ENCODE results near the gene ARL6IP4.

Gene ARL6IP4

GRCh38 chr12:123021688-123022604 lies 41.5 kb downstream of the ARL6IP4 start:
- no peaks in the 10 kb centered on the region; the same call in 1 of the 2 replicates for H3K4me1 ChIP-seq (ENCODE audit: control insufficient read depth, insufficient read depth, low read length)
- no peaks in the 10 kb centered on the region for H3K36me3 ChIP-seq (ENCODE audit: control insufficient read depth, insufficient read depth, low read length)

GRCh38 chr12:123022846-123023245 lies 42.4 kb downstream of the ARL6IP4 start:
- Histone ChIP-seq H3K27ac (ENCODE audit: low read depth, low read length) (no peak overlapping the region), H3K4me1 (ENCODE audit: control insufficient read depth, insufficient read depth, low read length) (no peaks in the 10 kb centered on the region; the same call in 1 of the 2 replicates), H3K4me3 (ENCODE audit: low read depth, low read length) (no peak overlapping the region), H3K9ac (ENCODE audit: low read depth, low read length) (no peak overlapping the region), H3K27me3 (ENCODE audit: control insufficient read depth, insufficient read depth, low read length) (no peaks in the 10 kb centered on the region), H3K9me3 (ENCODE audit: control insufficient read depth, insufficient read depth, low read length) (no peaks in the 10 kb centered on the region), H3K36me3 (ENCODE audit: control insufficient read depth, insufficient read depth, low read length) (no peaks in the 10 kb centered on the region)

More at GRCh38 chr12:123021688-123022604, 41.5 kb downstream of the ARL6IP4 start:
- Histone ChIP-seq H3K27me3 (ENCODE audit: control insufficient read depth, insufficient read depth, low read length) (no peaks in the 10 kb centered on the region), H3K27ac (ENCODE audit: low read depth, low read length) (no peak overlapping the region), H3K9ac (ENCODE audit: low read depth, low read length) (no peak overlapping the region), H3K4me3 (ENCODE audit: low read depth, low read length) (no peak overlapping the region), H3K9me3 (ENCODE audit: control insufficient read depth, insufficient read depth, low read length) (no peaks in the 10 kb centered on the region)

- H3K9ac ChIP-seq (ENCODE audit: low read depth, low read length): no peak overlapping the region
- H3K27me3 ChIP-seq (ENCODE audit: control insufficient read depth, insufficient read depth, low read length): no peaks in the 10 kb centered on the region
- no peaks in the 10 kb centered on the region; the same call in 1 of the 2 replicates for H3K4me1 ChIP-seq (ENCODE audit: control insufficient read depth, insufficient read depth, low read length)
- no peak overlapping the region for H3K27ac ChIP-seq (ENCODE audit: low read depth, low read length)
- no peaks in the 10 kb centered on the region for H3K9me3 ChIP-seq (ENCODE audit: control insufficient read depth, insufficient read depth, low read length)
- no peaks in the 10 kb centered on the region for H3K36me3 ChIP-seq (ENCODE audit: control insufficient read depth, insufficient read depth, low read length)
- H3K4me3 ChIP-seq (ENCODE audit: low read depth, low read length): no peak overlapping the region
Observed at GRCh38 chr12:123024819-123025391, 44.4 kb downstream of the ARL6IP4 start.

- Histone ChIP-seq H3K9ac (ENCODE audit: low read depth, low read length) (no peak overlapping the region), H3K9me3 (ENCODE audit: control insufficient read depth, insufficient read depth, low read length) (no peaks in the 10 kb centered on the region), H3K36me3 (ENCODE audit: control insufficient read depth, insufficient read depth, low read length) (no peaks in the 10 kb centered on the region), H3K4me1 (ENCODE audit: control insufficient read depth, insufficient read depth, low read length) (no peaks in the 10 kb centered on the region; the same call in 1 of the 2 replicates), H3K27me3 (ENCODE audit: control insufficient read depth, insufficient read depth, low read length) (no peaks in the 10 kb centered on the region), H3K4me3 (ENCODE audit: low read depth, low read length) (no peak overlapping the region), H3K27ac (ENCODE audit: low read depth, low read length) (no peak overlapping the region)
Observed at GRCh38 chr12:123026094-123026853, 45.8 kb downstream of the ARL6IP4 start.

GRCh38 chr12:123027726-123028445 lies 47.4 kb downstream of the ARL6IP4 start:
- no peak overlapping the region for H3K27ac ChIP-seq (ENCODE audit: low read depth, low read length)
- no peak overlapping the region for H3K4me3 ChIP-seq (ENCODE audit: low read depth, low read length)
- H3K4me1 ChIP-seq (ENCODE audit: control insufficient read depth, insufficient read depth, low read length): no peaks in the 10 kb centered on the region; the same call in 1 of the 2 replicates
- H3K27me3 ChIP-seq (ENCODE audit: control insufficient read depth, insufficient read depth, low read length): no peaks in the 10 kb centered on the region
- no peak overlapping the region for H3K9ac ChIP-seq (ENCODE audit: low read depth, low read length)
- H3K9me3 ChIP-seq (ENCODE audit: control insufficient read depth, insufficient read depth, low read length): no peaks in the 10 kb centered on the region
- H3K36me3 ChIP-seq (ENCODE audit: control insufficient read depth, insufficient read depth, low read length): no peaks in the 10 kb centered on the region

GRCh38 chr12:123028475-123028874 lies 48.0 kb downstream of the ARL6IP4 start:
- Histone ChIP-seq H3K4me3 (ENCODE audit: low read depth, low read length) (no peak overlapping the region), H3K27ac (ENCODE audit: low read depth, low read length) (no peak overlapping the region), H3K27me3 (ENCODE audit: control insufficient read depth, insufficient read depth, low read length) (no peaks in the 10 kb centered on the region), H3K36me3 (ENCODE audit: control insufficient read depth, insufficient read depth, low read length) (no peaks in the 10 kb centered on the region), H3K4me1 (ENCODE audit: control insufficient read depth, insufficient read depth, low read length) (no peaks in the 10 kb centered on the region; the same call in 1 of the 2 replicates), H3K9ac (ENCODE audit: low read depth, low read length) (no peak overlapping the region), H3K9me3 (ENCODE audit: control insufficient read depth, insufficient read depth, low read length) (no peaks in the 10 kb centered on the region)

GRCh38 chr12:123029550-123029949 lies 49.1 kb downstream of the ARL6IP4 start:
- Histone ChIP-seq H3K4me1 (ENCODE audit: control insufficient read depth, insufficient read depth, low read length) (no peaks in the 10 kb centered on the region; the same call in 1 of the 2 replicates), H3K9me3 (ENCODE audit: control insufficient read depth, insufficient read depth, low read length) (no peaks in the 10 kb centered on the region), H3K9ac (ENCODE audit: low read depth, low read length) (no peak overlapping the region), H3K36me3 (ENCODE audit: control insufficient read depth, insufficient read depth, low read length) (no peaks in the 10 kb centered on the region), H3K27ac (ENCODE audit: low read depth, low read length) (no peak overlapping the region), H3K27me3 (ENCODE audit: control insufficient read depth, insufficient read depth, low read length) (no peaks in the 10 kb centered on the region), H3K4me3 (ENCODE audit: low read depth, low read length) (no peak overlapping the region)

- no peak overlapping the region for H3K9ac ChIP-seq (ENCODE audit: low read depth, low read length)
- H3K27me3 ChIP-seq (ENCODE audit: control insufficient read depth, insufficient read depth, low read length): no peaks in the 10 kb centered on the region
- no peaks in the 10 kb centered on the region for H3K36me3 ChIP-seq (ENCODE audit: control insufficient read depth, insufficient read depth, low read length)
- H3K27ac ChIP-seq (ENCODE audit: low read depth, low read length): no peak overlapping the region
- no peak overlapping the region for H3K4me3 ChIP-seq (ENCODE audit: low read depth, low read length)
- no peaks in the 10 kb centered on the region for H3K9me3 ChIP-seq (ENCODE audit: control insufficient read depth, insufficient read depth, low read length)
- H3K4me1 ChIP-seq (ENCODE audit: control insufficient read depth, insufficient read depth, low read length): no peaks in the 10 kb centered on the region; the same call in 1 of the 2 replicates
Observed at GRCh38 chr12:123030686-123031085, 50.2 kb downstream of the ARL6IP4 start.

GRCh38 chr12:123031171-123031845 lies 50.8 kb downstream of the ARL6IP4 start:
- Histone ChIP-seq H3K4me1 (ENCODE audit: control insufficient read depth, insufficient read depth, low read length) (no peaks in the 10 kb centered on the region), H3K27ac (ENCODE audit: low read depth, low read length) (no peak overlapping the region), H3K27me3 (ENCODE audit: control insufficient read depth, insufficient read depth, low read length) (no peaks in the 10 kb centered on the region), H3K9ac (ENCODE audit: low read depth, low read length) (no peak overlapping the region), H3K4me3 (ENCODE audit: low read depth, low read length) (no peak overlapping the region), H3K9me3 (ENCODE audit: control insufficient read depth, insufficient read depth, low read length) (no peaks in the 10 kb centered on the region), H3K36me3 (ENCODE audit: control insufficient read depth, insufficient read depth, low read length) (no peaks in the 10 kb centered on the region)
